Measurements from ENCODE around the gene PLK1.

PLK1 gene

DNA sequence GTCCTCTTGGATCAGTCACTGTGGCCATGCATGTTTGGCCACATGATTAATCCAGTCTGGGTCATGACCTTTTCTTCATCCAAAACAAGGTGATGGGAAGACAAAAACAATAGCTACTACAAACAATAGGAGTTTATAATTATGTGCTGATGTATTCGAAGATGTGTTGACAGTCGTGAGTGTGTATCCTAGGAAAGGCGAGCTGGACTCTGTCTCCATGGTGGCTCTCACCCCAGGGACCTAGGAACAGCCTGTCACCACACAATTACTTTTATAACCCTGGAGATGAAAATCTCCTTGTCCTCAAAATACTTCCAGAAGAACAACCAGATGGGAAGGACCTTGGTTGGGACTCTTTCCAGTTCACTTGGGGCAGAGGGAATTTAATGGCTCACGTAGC, 9.8 kb upstream of the PLK1 start:
- DNase-seq (ENCODE audit: extremely low read depth, low read depth) = no peak
- no peak for TF ChIP-seq CTCF (IDR thresholded peaks at IDR 0.05; ENCODE audit: low read depth, low read length)

- no peak for DNase-seq (ENCODE audit: extremely low read depth, low read depth)
- no peak for TF ChIP-seq CTCF (IDR thresholded peaks at IDR 0.05; ENCODE audit: low read depth, low read length)
Measured at GRCh38 chr16:23670137-23670776, 8.4 kb upstream of the PLK1 start.

DNA sequence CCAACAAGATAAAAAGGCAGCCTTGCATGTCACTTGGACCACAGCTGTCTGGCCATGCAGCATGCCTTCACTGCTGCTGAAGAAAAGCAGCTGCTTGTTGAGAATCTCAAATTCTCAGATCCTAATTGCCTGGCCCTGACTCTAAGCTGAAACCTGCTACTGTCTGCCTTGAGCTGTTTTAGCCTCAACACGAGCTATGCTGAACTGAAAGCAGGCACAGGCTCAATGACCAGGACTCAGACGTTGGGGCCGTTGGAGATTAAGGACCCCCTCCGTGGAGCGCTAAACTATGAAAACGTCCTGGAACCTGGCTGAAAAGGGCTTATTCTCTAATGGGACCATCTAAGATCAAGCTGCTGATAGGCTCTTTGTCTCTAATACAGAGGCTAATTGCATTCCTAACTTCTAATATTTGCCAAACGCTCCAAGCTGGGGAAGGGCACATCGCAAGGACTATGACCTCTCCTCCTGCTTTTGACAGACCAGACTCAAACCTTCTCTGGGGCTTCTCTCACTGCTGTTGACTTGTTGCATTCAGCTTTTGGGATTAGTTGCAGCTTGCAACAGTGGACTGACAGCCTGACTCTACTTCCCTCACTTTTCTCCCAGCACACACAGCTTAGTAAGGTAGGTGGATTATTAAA, 4.6 kb upstream of the PLK1 start:
- DNase-seq (ENCODE audit: extremely low read depth, low read depth) = no peak
- no peak for TF ChIP-seq CTCF (IDR thresholded peaks at IDR 0.05; ENCODE audit: low read depth, low read length)

DNA sequence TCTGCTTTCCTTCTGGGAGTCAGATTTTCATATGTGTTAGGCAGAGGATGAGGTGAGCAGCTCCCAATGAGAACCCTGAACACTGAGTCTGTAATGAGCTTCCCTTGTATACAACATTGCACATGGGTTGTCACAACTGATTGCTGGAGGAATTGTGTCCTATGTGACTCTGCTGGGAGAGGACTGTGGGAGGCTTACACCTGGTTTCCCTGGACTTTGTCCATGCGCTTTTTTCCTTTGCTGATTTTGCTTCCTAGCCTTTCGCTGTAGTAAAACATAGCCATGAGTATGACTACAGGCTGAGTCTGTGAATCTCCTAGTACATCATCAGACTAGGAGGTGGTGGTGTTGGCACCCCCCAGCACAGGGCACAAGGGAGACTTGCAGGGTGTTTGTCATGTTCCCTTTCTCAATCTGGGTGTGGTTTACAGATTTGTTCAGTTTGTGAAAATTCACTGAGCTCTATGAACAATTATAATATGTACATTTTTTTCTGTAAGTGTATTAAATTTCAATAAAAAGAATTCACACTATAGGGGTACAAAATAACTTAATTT, 1.7 kb upstream of the PLK1 start:
- TF ChIP-seq CTCF (IDR thresholded peaks at IDR 0.05; ENCODE audit: low read depth, low read length) = no peak
- no peak for DNase-seq (ENCODE audit: extremely low read depth, low read depth)

DNA sequence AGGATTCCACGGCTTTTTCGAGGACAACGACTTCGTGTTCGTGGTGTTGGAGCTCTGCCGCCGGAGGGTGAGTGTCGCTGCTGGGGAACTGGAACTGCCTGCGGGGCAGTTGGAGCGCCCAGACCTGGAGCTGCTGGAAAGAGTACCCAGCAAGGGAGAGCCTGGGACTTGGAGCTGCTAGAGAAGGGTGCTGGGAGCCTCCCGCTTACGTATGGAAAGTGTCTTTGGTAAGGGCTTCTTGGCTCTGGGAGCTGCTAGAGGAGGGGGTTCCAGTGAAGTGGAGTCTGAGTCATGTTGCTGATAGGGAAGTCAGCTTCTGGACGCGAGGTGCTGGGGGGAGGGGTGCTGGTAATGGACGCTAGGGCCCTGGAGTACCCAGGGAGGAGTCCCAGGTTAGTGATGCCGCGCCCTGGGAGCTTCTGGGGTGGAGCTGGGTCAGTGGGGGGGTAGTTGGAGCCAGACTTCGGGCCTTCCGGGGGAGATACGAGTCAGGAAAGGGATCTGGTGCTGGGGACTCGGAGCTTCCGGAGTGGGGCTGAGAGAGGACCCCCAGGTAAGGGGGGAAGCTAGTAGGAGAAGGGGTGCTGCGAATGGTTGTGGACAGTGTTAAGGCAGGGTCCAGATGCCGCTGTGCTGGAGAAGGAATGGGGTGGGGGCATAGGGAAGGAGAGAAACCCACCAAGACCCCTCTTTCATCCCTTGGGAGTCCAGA, 741 bp downstream of the PLK1 start:
- TF ChIP-seq CTCF (IDR thresholded peaks at IDR 0.05; ENCODE audit: low read depth, low read length) = no peak
- no peak for DNase-seq (ENCODE audit: extremely low read depth, low read depth)

GRCh38 chr16:23679986-23680336, 1.3 kb downstream of the PLK1 start:
- TF ChIP-seq CTCF (IDR thresholded peaks at IDR 0.05; ENCODE audit: low read depth, low read length) = no peak
- no peak for DNase-seq (ENCODE audit: extremely low read depth, low read depth)

- no peak for TF ChIP-seq CTCF (IDR thresholded peaks at IDR 0.05; ENCODE audit: low read depth, low read length)
- no peak for DNase-seq (ENCODE audit: extremely low read depth, low read depth)
Measured at GRCh38 chr16:23682181-23682580, 3.5 kb downstream of the PLK1 start.
